NCI-H748 (cell line): ENCODE data around the gene DPYSL4.

Source experiments
- DNase-seq: peaks from one replicate; lab custom pipeline; 2025; ENCODE audit not compliant: unreplicated experiment; lab: John Stamatoyannopoulos, UW

DPYSL4 gene

GRCh38 chr10:132193907-132194552 is 7.3 kb downstream of the DPYSL4 start:
- no peak for DNase-seq

GRCh38 chr10:132194726-132195125 is 8.0 kb downstream of the DPYSL4 start:
- no peak for DNase-seq

GRCh38 chr10:132195366-132196075 is 8.8 kb downstream of the DPYSL4 start:
- no peak for DNase-seq

- DNase-seq, result no peak
Observed at GRCh38 chr10:132196178-132197113, 9.7 kb downstream of the DPYSL4 start.

- no peak for DNase-seq
Observed at GRCh38 chr10:132197271-132198067, 10.7 kb downstream of the DPYSL4 start.

GRCh38 chr10:132198068-132198370 is 11.3 kb downstream of the DPYSL4 start:
- DNase-seq, result no peak

GRCh38 chr10:132198381-132199181 is 11.8 kb downstream of the DPYSL4 start:
- no peak for DNase-seq

- DNase-seq, result no peak
Observed at GRCh38 chr10:132199268-132199853, 12.6 kb downstream of the DPYSL4 start.

- no peak for DNase-seq
Observed at GRCh38 chr10:132199854-132200311, 13.1 kb downstream of the DPYSL4 start.

- no peak for DNase-seq
Observed at GRCh38 chr10:132200344-132201110, 13.8 kb downstream of the DPYSL4 start.

- no peak for DNase-seq
Observed at GRCh38 chr10:132201111-132201969, 14.6 kb downstream of the DPYSL4 start.

GRCh38 chr10:132202070-132202970 is 15.6 kb downstream of the DPYSL4 start:
- DNase-seq, result no peak

- DNase-seq, result no peak
Observed at GRCh38 chr10:132203256-132204077, 16.7 kb downstream of the DPYSL4 start.

GRCh38 chr10:132204078-132204780 is 17.5 kb downstream of the DPYSL4 start:
- DNase-seq, result no peak

- DNase-seq, result no peak
Observed at GRCh38 chr10:132204781-132205473, 18.2 kb downstream of the DPYSL4 start.
